ENCODE results near the gene PARVA.

The PARVA gene

GRCh38 chr11:12377106-12377823, at the start of gene PARVA:
Gene PARVA (plus strand): TSS chr11:12377571. CDS start chr11:12377648, 77 bp downstream.
- no peak for TF ChIP-seq CTCF (IDR thresholded peaks at IDR 0.05; ENCODE audit: low read depth, low read length)
- peak within 1 kb of the TSS; percentile 87 for H3K4me3 ChIP-seq (ENCODE audit: low read depth, low read length)

GRCh38 chr11:12329169-12329568, 48.2 kb upstream of the PARVA start:
- H3K4me3 ChIP-seq (ENCODE audit: low read depth, low read length), result no peak overlapping the region
- TF ChIP-seq CTCF (IDR thresholded peaks at IDR 0.05; ENCODE audit: low read depth, low read length), result no peak

- no peak for TF ChIP-seq CTCF (IDR thresholded peaks at IDR 0.05; ENCODE audit: low read depth, low read length)
- H3K4me3 ChIP-seq (ENCODE audit: low read depth, low read length), result no peak overlapping the region
Observed at GRCh38 chr11:12329797-12330196, 47.6 kb upstream of the PARVA start.

- H3K4me3 ChIP-seq (ENCODE audit: low read depth, low read length), result no peak overlapping the region
- no peak for TF ChIP-seq CTCF (IDR thresholded peaks at IDR 0.05; ENCODE audit: low read depth, low read length)
Observed at GRCh38 chr11:12330485-12331231, 46.7 kb upstream of the PARVA start.

GRCh38 chr11:12331239-12331874, 46.0 kb upstream of the PARVA start:
- peak; percentile 54 for TF ChIP-seq CTCF (IDR thresholded peaks at IDR 0.05; ENCODE audit: low read depth, low read length)
- H3K4me3 ChIP-seq (ENCODE audit: low read depth, low read length), result no peak overlapping the region

GRCh38 chr11:12343526-12343925, 33.8 kb upstream of the PARVA start:
- no peak for TF ChIP-seq CTCF (IDR thresholded peaks at IDR 0.05; ENCODE audit: low read depth, low read length)
- H3K4me3 ChIP-seq (ENCODE audit: low read depth, low read length), result no peak overlapping the region

GRCh38 chr11:12353534-12353933, 23.8 kb upstream of the PARVA start:
- H3K4me3 ChIP-seq (ENCODE audit: low read depth, low read length), result no peak overlapping the region
- no peak for TF ChIP-seq CTCF (IDR thresholded peaks at IDR 0.05; ENCODE audit: low read depth, low read length)

Data from WI38 (cell line).